ENCODE measurements around the gene GDF7.

GRCh38 chr2:20647738-20648137, 19.2 kb upstream of the GDF7 start:
- TF ChIP-seq POLR2A (IDR thresholded peaks at IDR 0.05; ENCODE audit: low read depth, low read length) (no peak), CTCF (conservative IDR thresholded peaks at IDR 0.05; ENCODE audit: low read depth, low read length) (no peak), CEBPB (IDR thresholded peaks at IDR 0.05; ENCODE audit: low read depth, low read length) (no peak), RAD21 (IDR thresholded peaks at IDR 0.05; ENCODE audit: low read length) (no peak), FOS (IDR thresholded peaks at IDR 0.05; ENCODE audit: low read depth, low read length) (no peak), ELK1 (IDR thresholded peaks at IDR 0.05; ENCODE audit: borderline replicate concordance, low read depth, low read length) (no peak), CHD1 (IDR thresholded peaks at IDR 0.05; ENCODE audit: low read depth, low read length) (no peak), MAFK (IDR thresholded peaks at IDR 0.05; ENCODE audit: low read depth, low read length) (no peak), SMC3 (IDR thresholded peaks at IDR 0.05; ENCODE audit: low read depth, low read length) (no peak), USF2 (IDR thresholded peaks at IDR 0.05; ENCODE audit: low read depth, low read length) (no peak)

Data from IMR-90 (cell line).